OCI-LY1 (cell line): ENCODE results near the gene COG7.

Source experiments
- EZH2 ChIP-seq: fragments of 200-600 bp; sonication (generic), shearing (Covaris generic); IDR thresholded peaks from 2 replicates; pipeline ENCODE4 v1.8.0; 2017; ENCODE audit warnings: borderline replicate concordance, mixed run types, mild to moderate bottlenecking, antibody characterized with exemption, low read length, moderate library complexity, mixed read lengths
- TF ChIP-seq, protein P1 (sequence below): fragments of 200-600 bp; sonication (generic), shearing (Covaris generic); IDR thresholded peaks from 2 replicates; pipeline ENCODE4 v1.5.1; 2017; ENCODE audit warnings: mild to moderate bottlenecking, antibody characterized with exemption, low read length, moderate library complexity, mixed read lengths

DNA sequence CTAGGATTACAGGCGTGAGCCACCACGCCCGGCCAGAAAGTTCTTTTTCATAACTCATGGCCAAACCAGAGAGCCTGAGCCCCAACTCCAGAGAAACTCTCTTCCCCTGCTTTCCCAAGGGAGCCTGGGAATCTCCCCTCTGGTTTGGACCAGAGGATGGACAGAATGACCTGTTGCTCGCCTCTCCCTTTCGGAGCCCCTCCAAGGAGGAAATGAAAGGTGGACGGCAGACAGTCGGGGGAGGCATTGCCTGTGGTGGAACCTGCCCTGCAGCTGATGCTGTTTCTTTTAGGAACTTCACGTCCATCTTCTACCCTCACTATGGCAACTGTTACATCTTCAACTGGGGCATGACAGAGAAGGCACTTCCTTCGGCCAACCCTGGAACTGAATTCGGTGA lies 85.4 kb downstream of the COG7 start:
- TF ChIP-seq, protein P1, sequence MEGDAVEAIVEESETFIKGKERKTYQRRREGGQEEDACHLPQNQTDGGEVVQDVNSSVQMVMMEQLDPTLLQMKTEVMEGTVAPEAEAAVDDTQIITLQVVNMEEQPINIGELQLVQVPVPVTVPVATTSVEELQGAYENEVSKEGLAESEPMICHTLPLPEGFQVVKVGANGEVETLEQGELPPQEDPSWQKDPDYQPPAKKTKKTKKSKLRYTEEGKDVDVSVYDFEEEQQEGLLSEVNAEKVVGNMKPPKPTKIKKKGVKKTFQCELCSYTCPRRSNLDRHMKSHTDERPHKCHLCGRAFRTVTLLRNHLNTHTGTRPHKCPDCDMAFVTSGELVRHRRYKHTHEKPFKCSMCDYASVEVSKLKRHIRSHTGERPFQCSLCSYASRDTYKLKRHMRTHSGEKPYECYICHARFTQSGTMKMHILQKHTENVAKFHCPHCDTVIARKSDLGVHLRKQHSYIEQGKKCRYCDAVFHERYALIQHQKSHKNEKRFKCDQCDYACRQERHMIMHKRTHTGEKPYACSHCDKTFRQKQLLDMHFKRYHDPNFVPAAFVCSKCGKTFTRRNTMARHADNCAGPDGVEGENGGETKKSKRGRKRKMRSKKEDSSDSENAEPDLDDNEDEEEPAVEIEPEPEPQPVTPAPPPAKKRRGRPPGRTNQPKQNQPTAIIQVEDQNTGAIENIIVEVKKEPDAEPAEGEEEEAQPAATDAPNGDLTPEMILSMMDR = no peak
- no peak for TF ChIP-seq EZH2
